Activated T-cell treated with anti-CD3 and anti-CD28 coated beads, Interleukin-2, amount 50 U/mL, for 24 hours (primary cell): ENCODE results near the gene BRPF1.

Source experiments
- DNase-seq: peaks from one replicate; pipeline ENCODE4 v3.0.0-alpha.2; 2020
- H3K27ac Mint-ChIP-seq: 2 replicates; pipeline ENCODE4 v1.8.0; 2020; ENCODE audit warnings: mild to moderate bottlenecking, mixed read lengths
- H3K27me3 Mint-ChIP-seq: 2 replicates; pipeline ENCODE4 v1.8.0; 2020; ENCODE audit warnings: mixed read lengths
- H3K36me3 Mint-ChIP-seq: 2 replicates; pipeline ENCODE4 v1.8.0; 2020; ENCODE audit warnings: low read depth, mixed read lengths
- H3K4me1 Mint-ChIP-seq: 2 replicates; pipeline ENCODE4 v1.8.0; 2020; ENCODE audit warnings: low read depth, mixed read lengths
- H3K4me3 Mint-ChIP-seq: 2 replicates; pipeline ENCODE4 v1.8.0; 2020; ENCODE audit warnings: mild to moderate bottlenecking, moderate library complexity, mixed read lengths
- H3K9me3 Mint-ChIP-seq: 2 replicates; pipeline ENCODE4 v1.8.0; 2020; ENCODE audit warnings: mixed read lengths

BRPF1 gene

DNA sequence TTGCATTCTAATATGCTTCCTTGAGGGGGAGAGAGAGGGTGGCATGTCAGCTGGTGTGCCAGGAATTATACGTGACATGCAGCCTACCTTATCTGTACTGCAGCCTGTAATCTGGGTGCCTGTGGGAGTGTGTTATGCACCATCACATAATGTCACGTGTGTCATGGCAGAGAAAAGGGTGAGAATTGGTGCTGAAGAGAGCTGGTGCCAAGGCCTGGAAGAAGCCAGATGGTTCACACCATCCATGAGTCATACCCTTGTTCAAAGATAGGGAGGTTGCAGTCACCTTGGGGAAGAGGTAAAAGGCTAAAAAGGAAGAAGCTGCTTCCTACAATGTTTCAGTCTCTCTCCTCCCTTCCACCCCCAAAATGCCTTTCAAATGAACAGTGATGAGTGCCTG, 5.3 kb downstream of the BRPF1 start:
- Mint-ChIP-seq H3K27me3 (no peaks in the 10 kb centered on the region), H3K36me3 (peaks cover 96% of the 10 kb centered on the region), H3K4me3 (no peak overlapping the region), H3K9me3 (no peaks in the 10 kb centered on the region), H3K4me1 (peaks cover 48% of the 10 kb centered on the region), H3K27ac (peak overlapping the region; percentile 83)
- DNase-seq, result no peak

DNA sequence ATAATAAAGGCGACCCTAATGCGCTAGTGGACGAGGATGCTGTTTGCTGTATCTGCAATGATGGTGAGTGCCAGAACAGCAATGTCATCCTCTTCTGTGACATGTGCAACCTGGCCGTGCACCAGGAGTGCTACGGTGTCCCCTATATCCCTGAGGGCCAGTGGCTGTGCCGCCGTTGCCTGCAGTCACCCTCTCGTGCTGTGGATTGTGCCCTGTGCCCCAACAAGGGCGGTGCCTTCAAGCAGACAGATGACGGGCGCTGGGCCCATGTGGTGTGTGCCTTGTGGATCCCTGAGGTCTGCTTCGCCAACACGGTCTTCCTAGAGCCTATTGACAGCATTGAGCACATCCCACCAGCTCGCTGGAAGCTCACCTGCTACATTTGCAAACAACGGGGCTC, 7.6 kb downstream of the BRPF1 start:
- Mint-ChIP-seq H3K9me3 (no peaks in the 10 kb centered on the region), H3K27me3 (no peaks in the 10 kb centered on the region), H3K4me1 (peaks cover 29% of the 10 kb centered on the region), H3K4me3 (no peak overlapping the region), H3K27ac (no peak overlapping the region), H3K36me3 (peaks cover 98% of the 10 kb centered on the region)
- DNase-seq, result no peak

DNA sequence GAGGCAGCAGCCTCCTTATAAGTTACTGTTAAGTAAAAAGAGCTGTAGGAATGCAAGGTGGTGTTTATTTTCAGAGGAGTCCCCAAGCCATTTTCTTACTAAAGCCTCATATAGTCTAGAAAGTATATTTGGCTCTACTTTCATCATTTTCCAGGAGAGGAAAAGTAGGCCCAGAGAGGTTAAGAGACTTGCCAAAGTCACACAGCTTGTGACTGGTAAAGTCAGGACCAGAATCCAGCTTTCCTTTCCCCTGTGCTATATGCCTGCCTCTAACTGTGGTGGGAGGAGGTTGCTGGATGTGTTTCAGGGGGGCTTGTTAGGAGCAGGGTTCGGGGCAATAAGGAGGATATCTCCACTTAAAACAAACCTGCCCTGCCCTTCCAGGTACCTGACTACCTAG, 11.0 kb downstream of the BRPF1 start:
- no peaks in the 10 kb centered on the region for H3K9me3 Mint-ChIP-seq
- H3K36me3 Mint-ChIP-seq, result peaks cover 100% of the 10 kb centered on the region
- H3K4me3 Mint-ChIP-seq, result no peak overlapping the region

DNA sequence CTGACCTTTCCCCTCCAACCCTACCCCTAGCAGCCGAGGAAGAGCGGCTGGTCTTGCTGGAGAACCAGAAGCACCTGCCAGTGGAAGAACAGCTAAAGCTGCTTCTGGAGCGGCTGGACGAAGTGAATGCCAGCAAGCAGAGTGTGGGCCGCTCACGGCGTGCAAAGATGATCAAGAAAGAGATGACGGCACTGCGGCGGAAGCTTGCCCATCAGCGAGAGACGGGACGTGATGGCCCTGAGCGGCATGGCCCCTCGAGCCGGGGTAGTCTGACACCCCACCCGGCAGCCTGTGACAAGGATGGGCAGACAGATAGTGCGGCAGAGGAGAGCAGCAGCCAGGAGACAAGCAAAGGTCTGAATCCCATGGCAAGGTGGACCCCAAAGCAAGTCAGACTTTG, 12.0 kb downstream of the BRPF1 start:
- Mint-ChIP-seq H3K9me3 (no peaks in the 10 kb centered on the region), H3K27me3 (no peaks in the 10 kb centered on the region), H3K27ac (no peak overlapping the region), H3K36me3 (peaks cover 100% of the 10 kb centered on the region), H3K4me3 (no peak overlapping the region), H3K4me1 (peaks cover 15% of the 10 kb centered on the region)
- DNase-seq, result no peak

More for the DNA sequence above, 11.0 kb downstream of the BRPF1 start:
- H3K27me3 Mint-ChIP-seq, result no peaks in the 10 kb centered on the region
- H3K4me1 Mint-ChIP-seq, result peaks cover 15% of the 10 kb centered on the region
- no peak for DNase-seq
- no peak overlapping the region for H3K27ac Mint-ChIP-seq

DNA sequence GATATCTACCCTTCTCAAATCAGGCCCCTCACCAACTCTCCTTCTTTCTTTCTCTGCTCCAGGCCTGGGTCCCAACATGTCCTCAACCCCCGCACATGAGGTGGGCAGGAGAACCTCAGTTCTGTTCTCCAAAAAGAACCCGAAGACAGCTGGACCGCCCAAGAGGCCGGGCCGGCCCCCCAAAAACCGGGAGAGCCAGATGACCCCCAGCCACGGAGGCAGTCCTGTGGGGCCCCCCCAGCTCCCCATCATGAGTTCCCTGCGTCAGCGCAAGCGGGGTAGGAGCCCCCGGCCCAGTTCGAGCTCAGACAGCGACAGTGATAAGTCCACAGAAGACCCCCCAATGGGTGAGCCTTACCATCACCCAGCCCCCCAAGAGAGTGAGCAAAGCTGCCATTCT, 12.6 kb downstream of the BRPF1 start:
- Mint-ChIP-seq H3K4me1 (peaks cover 18% of the 10 kb centered on the region), H3K27ac (no peak overlapping the region), H3K9me3 (no peaks in the 10 kb centered on the region), H3K4me3 (no peak overlapping the region), H3K36me3 (peaks cover 100% of the 10 kb centered on the region), H3K27me3 (no peaks in the 10 kb centered on the region)
- DNase-seq, result no peak

DNA sequence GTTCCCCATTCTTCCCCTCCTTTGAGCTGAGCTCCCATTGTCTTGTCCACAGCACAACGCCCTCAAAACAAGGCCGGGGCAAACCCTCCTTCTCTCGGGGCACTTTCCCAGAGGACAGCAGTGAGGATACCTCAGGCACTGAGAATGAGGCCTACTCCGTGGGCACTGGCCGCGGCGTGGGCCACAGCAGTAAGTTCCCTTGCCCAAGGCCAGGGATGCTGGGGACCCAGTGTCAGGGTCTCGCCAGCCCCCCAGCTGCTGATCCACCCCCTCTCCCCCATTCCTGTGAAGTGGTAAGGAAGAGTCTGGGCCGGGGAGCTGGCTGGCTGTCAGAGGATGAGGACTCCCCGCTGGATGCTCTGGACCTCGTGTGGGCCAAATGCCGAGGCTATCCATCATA, 14.0 kb downstream of the BRPF1 start:
- DNase-seq, result no peak
- no peaks in the 10 kb centered on the region for H3K27me3 Mint-ChIP-seq
- no peaks in the 10 kb centered on the region for H3K9me3 Mint-ChIP-seq
- H3K27ac Mint-ChIP-seq, result peak overlapping the region; percentile 84
- H3K4me3 Mint-ChIP-seq, result no peak overlapping the region
- peaks cover 27% of the 10 kb centered on the region for H3K4me1 Mint-ChIP-seq
- H3K36me3 Mint-ChIP-seq, result peaks cover 100% of the 10 kb centered on the region

DNA sequence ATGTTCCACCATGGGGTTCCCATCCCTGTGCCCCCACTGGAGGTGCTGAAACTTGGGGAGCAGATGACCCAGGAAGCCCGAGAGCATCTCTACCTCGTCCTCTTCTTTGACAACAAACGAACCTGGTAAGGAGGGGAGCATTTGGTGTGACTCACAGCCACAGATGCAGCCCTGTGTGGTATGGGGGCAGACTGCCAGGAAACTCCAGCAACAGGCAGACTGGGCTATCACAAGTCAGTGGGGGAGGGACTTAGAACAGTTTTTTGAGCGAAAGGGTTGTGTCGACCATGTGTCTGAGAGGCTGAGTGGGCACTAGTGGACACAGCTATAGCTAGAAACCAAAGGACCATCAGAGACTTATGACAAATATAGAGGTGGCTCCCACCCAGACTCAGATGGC, 14.8 kb downstream of the BRPF1 start:
- H3K4me3 Mint-ChIP-seq, result no peak overlapping the region
- H3K27me3 Mint-ChIP-seq, result no peaks in the 10 kb centered on the region
- peak overlapping the region; percentile 84 for H3K27ac Mint-ChIP-seq
- no peaks in the 10 kb centered on the region for H3K9me3 Mint-ChIP-seq
- peaks cover 34% of the 10 kb centered on the region for H3K4me1 Mint-ChIP-seq
- no peak for DNase-seq
- H3K36me3 Mint-ChIP-seq, result peaks cover 100% of the 10 kb centered on the region

DNA sequence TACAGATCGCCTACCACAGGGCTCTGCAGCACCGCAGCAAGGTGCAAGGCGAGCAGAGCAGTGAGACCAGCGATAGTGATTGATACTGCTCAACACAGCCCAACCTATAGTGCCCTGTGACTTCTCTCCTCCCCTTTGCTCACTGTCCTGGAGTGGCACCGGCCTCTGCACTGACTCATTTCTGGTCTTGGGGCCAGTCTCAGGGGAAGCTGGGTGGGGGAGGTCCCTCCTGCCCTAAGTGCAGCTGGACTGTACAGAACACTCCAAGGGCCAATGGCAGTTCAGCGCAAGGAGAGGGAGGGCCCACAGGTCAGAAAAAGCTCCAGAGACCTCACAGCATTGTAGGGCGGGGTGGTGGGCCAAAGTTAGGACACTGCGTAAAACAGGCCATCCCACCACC, 15.7 kb downstream of the BRPF1 start:
- peaks cover 100% of the 10 kb centered on the region for H3K36me3 Mint-ChIP-seq
- H3K27ac Mint-ChIP-seq, result peak overlapping the region; percentile 29
- no peak for DNase-seq
- H3K4me1 Mint-ChIP-seq, result peaks cover 44% of the 10 kb centered on the region
- no peaks in the 10 kb centered on the region for H3K9me3 Mint-ChIP-seq
- no peaks in the 10 kb centered on the region for H3K27me3 Mint-ChIP-seq
- no peak overlapping the region for H3K4me3 Mint-ChIP-seq

DNA sequence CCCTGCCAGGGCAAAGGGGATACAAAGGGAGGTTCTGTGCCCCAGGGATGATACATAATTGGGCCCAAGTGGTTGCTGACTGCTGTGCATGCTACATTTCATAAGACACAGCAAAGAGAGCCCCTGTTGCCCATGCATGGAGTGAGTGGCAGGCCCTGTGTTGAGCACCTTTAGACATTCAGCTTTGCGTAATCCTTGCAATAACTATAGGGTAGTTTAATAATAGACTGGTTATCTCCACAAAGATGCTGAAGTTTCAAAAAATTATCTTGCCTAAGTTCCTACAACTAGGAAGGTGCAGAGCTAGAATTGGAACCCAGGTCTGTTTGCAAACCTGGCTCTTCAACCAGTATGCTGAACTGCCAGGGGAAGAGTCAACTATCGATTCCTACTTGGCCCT, 16.5 kb downstream of the BRPF1 start:
- Mint-ChIP-seq H3K27me3 (no peaks in the 10 kb centered on the region), H3K4me3 (no peak overlapping the region), H3K4me1 (peaks cover 46% of the 10 kb centered on the region), H3K27ac (no peak overlapping the region), H3K9me3 (no peaks in the 10 kb centered on the region), H3K36me3 (peaks cover 100% of the 10 kb centered on the region)
- no peak for DNase-seq

DNA sequence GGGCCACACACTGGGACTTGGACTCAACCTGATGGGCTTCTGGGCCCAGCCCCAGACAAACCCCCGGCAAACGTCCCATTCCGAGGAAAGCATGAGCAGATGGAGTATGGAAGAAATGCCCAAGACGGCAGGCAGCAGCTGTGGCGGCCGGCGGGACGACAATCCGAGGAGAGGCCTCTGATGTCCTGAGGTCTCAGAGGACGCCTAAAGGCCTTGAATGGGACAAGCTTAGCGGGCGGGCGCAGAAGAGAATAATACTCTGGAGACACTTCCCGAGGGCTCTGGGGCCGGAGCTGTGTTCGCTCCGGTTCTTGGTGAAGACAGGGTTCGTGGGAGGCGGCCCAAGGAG, 17.7 kb downstream of the BRPF1 start:
- Mint-ChIP-seq H3K36me3 (peaks cover 98% of the 10 kb centered on the region), H3K4me1 (peaks cover 53% of the 10 kb centered on the region), H3K9me3 (no peaks in the 10 kb centered on the region), H3K4me3 (peak overlapping the region; percentile 94), H3K27ac (peak overlapping the region; percentile 96), H3K27me3 (no peaks in the 10 kb centered on the region)
- DNase-seq, result no peak

DNA sequence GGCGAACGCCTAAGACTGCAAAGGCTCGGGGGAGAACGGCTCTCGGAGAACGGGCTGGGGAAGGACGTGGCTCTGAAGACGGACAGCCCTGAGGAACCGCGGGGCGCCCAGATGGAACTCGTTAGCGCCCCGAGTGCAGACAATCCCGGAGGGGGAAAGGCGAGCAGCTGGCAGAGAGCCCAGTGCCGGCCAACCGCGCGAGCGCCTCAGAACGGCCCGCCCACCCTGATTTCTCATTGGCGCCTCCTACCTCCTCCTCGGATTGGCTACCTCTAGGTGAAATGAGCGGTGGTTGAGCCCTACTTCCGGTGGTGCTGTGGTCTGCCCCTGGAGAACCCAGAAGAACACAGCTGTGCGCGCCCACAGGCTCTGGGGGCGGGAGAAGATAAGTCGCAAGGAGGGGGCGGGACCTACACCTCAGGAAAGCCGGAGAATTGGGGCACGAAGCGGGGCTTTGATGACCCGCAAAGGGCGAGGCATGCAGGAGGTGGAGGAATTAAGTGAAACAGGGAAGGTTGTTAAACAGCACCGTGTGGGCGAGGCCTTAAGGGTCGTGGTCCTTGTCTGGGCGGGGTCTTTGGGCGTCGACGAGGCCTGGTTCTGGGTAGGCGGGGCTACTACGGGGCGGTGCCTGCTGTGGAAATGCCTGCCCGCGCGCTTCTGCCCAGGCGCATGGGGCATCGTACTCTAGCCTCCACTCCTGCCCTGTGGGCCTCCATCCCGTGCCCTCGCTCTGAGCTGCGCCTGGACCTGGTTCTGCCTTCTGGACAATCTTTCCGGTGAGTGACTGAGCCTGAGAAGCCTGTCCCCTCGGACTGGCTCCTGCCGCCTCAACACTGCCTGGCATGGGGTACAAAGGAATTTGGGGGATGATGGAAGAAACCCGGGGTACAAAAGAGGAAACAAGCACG, 18.4 kb downstream of the BRPF1 start, which contains the start of gene OGG1:
TSS of gene OGG1 (plus strand) at position 308 of the 911 bp plus-strand sequence. CDS start at position 643, 335 bp downstream.
- peak within 1 kb of the TSS; percentile 96 for H3K27ac Mint-ChIP-seq
- H3K36me3 Mint-ChIP-seq, result peaks cover 98% of the 10 kb centered on the region
- H3K4me3 Mint-ChIP-seq, result peak within 1 kb of the TSS; percentile 94
- H3K4me1 Mint-ChIP-seq, result peaks cover 60% of the 10 kb centered on the region
- H3K27me3 Mint-ChIP-seq, result no peaks in the 10 kb centered on the region
- peak; percentile 95 for DNase-seq
- H3K9me3 Mint-ChIP-seq, result no peaks in the 10 kb centered on the region

DNA sequence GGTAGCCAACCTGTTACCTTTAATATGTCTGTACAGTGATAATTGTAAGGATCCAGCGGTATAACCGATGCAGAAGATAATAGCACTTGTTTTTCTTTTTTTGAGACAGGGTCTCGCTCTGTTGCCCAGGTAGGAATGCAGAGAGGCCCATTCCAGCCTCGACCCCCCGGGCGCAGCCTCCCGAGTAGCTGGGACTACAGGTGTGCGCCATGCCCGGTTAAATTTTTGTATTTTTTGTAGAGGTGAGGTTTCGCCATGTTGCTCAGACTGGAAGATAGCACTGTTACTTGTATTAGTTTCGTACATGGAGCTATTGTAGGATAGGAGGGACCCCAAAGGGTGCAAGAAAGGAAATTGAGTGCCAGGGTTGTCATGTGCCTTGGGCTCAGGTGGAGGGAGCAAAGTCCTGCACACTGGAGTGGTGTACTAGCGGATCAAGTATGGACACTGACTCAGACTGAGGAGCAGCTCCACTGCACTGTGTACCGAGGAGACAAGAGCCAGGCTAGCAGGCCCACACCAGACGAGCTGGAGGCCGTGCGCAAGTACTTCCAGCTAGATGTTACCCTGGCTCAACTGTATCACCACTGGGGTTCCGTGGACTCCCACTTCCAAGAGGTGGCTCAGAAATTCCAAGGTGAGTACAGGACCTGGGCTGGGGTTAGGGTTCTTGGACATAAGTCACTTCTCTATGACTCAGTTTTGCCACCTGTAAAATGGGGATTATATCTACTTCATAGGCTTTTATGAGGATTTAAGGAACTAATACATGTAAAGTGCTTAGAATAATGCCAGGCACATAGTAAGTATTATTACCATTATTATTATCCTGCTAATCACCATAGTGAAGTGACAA, 19.2 kb downstream of the BRPF1 start:
- DNase-seq, result peak; percentile 46
- peaks cover 61% of the 10 kb centered on the region for H3K4me1 Mint-ChIP-seq
- peaks cover 96% of the 10 kb centered on the region for H3K36me3 Mint-ChIP-seq
- H3K9me3 Mint-ChIP-seq, result no peaks in the 10 kb centered on the region
- no peaks in the 10 kb centered on the region for H3K27me3 Mint-ChIP-seq
- peak overlapping the region; percentile 94 for H3K4me3 Mint-ChIP-seq
- H3K27ac Mint-ChIP-seq, result peak overlapping the region; percentile 96

DNA sequence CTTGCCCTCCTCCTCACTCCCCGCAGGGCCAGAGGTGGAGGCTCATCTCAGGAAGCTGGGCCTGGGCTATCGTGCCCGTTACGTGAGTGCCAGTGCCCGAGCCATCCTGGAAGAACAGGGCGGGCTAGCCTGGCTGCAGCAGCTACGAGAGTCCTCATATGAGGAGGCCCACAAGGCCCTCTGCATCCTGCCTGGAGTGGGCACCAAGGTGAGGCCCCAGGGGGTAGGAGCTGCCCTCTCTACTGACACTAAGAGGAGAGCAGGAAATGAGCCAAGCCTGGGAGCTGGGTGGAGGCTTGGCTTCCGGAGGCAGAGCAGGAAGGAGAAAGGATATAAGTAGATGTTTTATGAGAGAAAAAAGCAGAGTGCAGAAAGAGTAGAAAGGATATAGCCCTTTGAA, 23.1 kb downstream of the BRPF1 start:
- Mint-ChIP-seq H3K36me3 (peaks cover 92% of the 10 kb centered on the region), H3K4me1 (peaks cover 40% of the 10 kb centered on the region), H3K9me3 (no peaks in the 10 kb centered on the region), H3K4me3 (no peak overlapping the region), H3K27me3 (no peaks in the 10 kb centered on the region), H3K27ac (peak overlapping the region; percentile 84)
- no peak for DNase-seq

DNA sequence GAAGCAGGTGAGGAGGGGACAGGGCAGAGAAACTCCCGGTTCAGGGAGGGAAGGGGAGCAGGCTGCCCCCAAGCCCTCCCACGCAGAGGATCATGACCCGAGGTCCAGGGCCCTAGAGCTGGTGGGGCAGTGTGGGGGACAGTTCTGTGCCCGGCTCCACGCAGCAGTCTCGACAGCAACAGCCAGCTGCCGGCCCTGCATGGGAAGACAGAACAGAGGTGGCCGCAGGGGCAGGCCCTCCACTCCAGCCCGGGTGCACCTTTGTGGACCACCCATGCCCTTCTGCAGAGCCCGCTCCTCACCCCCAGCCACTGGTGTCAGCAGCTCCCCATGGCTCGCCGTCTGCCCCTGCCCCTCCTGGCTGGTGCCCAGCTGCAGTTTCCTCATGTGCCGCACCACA, 25.9 kb downstream of the BRPF1 start:
- H3K27me3 Mint-ChIP-seq, result no peaks in the 10 kb centered on the region
- H3K4me1 Mint-ChIP-seq, result peaks cover 21% of the 10 kb centered on the region
- H3K36me3 Mint-ChIP-seq, result peaks cover 91% of the 10 kb centered on the region
- no peak for DNase-seq
- H3K27ac Mint-ChIP-seq, result peak overlapping the region; percentile 47
- no peak overlapping the region for H3K4me3 Mint-ChIP-seq
- no peaks in the 10 kb centered on the region for H3K9me3 Mint-ChIP-seq
